ENCODE data around the gene IMPA2.

GRCh38 chr18:11960743-11961380 lies 20.4 kb upstream of the IMPA2 start:
- TF ChIP-seq GATA2 (IDR thresholded peaks at IDR 0.05; ENCODE audit: low read depth, low read length) (no peak), GATA3 (IDR thresholded peaks at IDR 0.05; ENCODE audit: low read depth, low read length) (no peak)

All from SH-SY5Y (cell line).